PC-3 (cell line): ENCODE results near the gene MTG1. TPM values are rescaled to one million over a fixed set of nuclear protein-coding genes. Genes with fewer than 3 reads are reported as not detected.
"Not testable (repeated sequence)": the region's sequence is repeated elsewhere in the genome, so short reads cannot be mapped to it uniquely, and the experiment has no call there.

Experiments
- ATAC-seq: fragments of 200-7000 bp; cut with Tn5 transposase; 2 replicates; pipeline ENCODE4 v1.9.1; 2020; ENCODE audit warnings: mild to moderate bottlenecking, moderate library complexity
- BruUV-seq: library from RNA; stranded (reverse); fragments of 400-500 nt; replicated peaks from 2 replicates; lab custom pipeline; 2021; lab: Mats Ljungman, UMichigan
- CTCF ChIA-PET: fragments of 300-600 bp; sonication (Branson Sonifier 250); formaldehyde crosslinking; loops from one replicate; lab custom pipeline; 2022; ENCODE audit warnings: antibody characterized with exemption; lab: Charles Lee
- POLR2A ChIA-PET: fragments of 300-600 bp; sonication (Branson Sonifier 250); formaldehyde crosslinking; loops from one replicate; lab custom pipeline; 2022; ENCODE audit warnings: antibody characterized with exemption; ENCODE audit not compliant: unreplicated experiment; lab: Charles Lee
- DNase-seq: peaks from one replicate; pipeline ENCODE4 v3.0.0-alpha.2; 2015
- H2AFZ ChIP-seq: fragments of 300-600 bp; sonication (generic); 2 replicates; pipeline ENCODE4 v1.6.0; 2016; ENCODE audit warnings: antibody characterized with exemption, low read length
- H3F3A ChIP-seq: fragments of 300-600 bp; sonication (generic); one replicate; pipeline ENCODE4 v1.6.0; 2017; ENCODE audit warnings: antibody characterized with exemption, low read length, control low read depth, mild to moderate bottlenecking; ENCODE audit not compliant: unreplicated experiment
- H3K27ac ChIP-seq: fragments of 300-600 bp; sonication (generic); 2 replicates; pipeline ENCODE4 v1.5.1; 2016; ENCODE audit warnings: mild to moderate bottlenecking, low read length
- H3K27me3 ChIP-seq: fragments of 300-600 bp; sonication (generic); 2 replicates; pipeline ENCODE4 v1.6.1; 2016; ENCODE audit warnings: low read length, mixed read lengths
- H3K36me3 ChIP-seq: fragments of 300-600 bp; sonication (generic); 2 replicates; pipeline ENCODE4 v1.6.1; 2016; ENCODE audit warnings: low read depth, mixed run types, low read length, mixed read lengths
- H3K4me1 ChIP-seq: fragments of 300-600 bp; sonication (generic); 2 replicates; pipeline ENCODE4 v1.5.1; 2016; ENCODE audit warnings: low read length; ENCODE audit not compliant: insufficient read depth
- H3K4me2 ChIP-seq: fragments of 300-600 bp; sonication (generic); 2 replicates; pipeline ENCODE4 v1.6.0; 2016; ENCODE audit warnings: low read length
- H3K4me3 ChIP-seq: fragments of 300-600 bp; sonication (generic); 2 replicates; pipeline ENCODE4 v1.5.1; 2016; ENCODE audit warnings: mild to moderate bottlenecking, low read length, mixed read lengths
- H3K79me2 ChIP-seq: fragments of 300-600 bp; sonication (generic); 2 replicates; pipeline ENCODE4 v1.6.1; 2017; ENCODE audit warnings: low read length, mixed read lengths
- H3K9ac ChIP-seq: fragments of 300-600 bp; sonication (generic); 2 replicates; pipeline ENCODE4 v1.6.0; 2016; ENCODE audit warnings: mild to moderate bottlenecking, low read length
- H3K9me2 ChIP-seq: fragments of 300-600 bp; sonication (generic); replicated peaks from 2 replicates; pipeline ENCODE4 v1.6.1; 2016; ENCODE audit warnings: mixed run types, low read length, mixed read lengths
- H3K9me3 ChIP-seq: fragments of 300-600 bp; sonication (generic); 2 replicates; pipeline ENCODE4 v1.6.1; 2016; ENCODE audit warnings: low read length, mixed read lengths
- H4K20me1 ChIP-seq: fragments of 300-600 bp; sonication (generic); 2 replicates; pipeline ENCODE4 v1.6.1; 2016; ENCODE audit warnings: low read length, mixed read lengths
- CTCF ChIP-seq: fragments of 300-600 bp; sonication (generic); conservative IDR thresholded peaks from 2 replicates; pipeline ENCODE4 v1.5.1; 2017; ENCODE audit warnings: antibody characterized with exemption, low read depth, mild to moderate bottlenecking, low read length
- EZH2 ChIP-seq: fragments of 300-600 bp; sonication (generic); IDR thresholded peaks from one replicate; pipeline ENCODE4 v1.6.1; 2017; ENCODE audit warnings: antibody characterized with exemption, mild to moderate bottlenecking, low read length; ENCODE audit not compliant: unreplicated experiment
- EZH2phosphoT487 ChIP-seq: fragments of 300-600 bp; sonication (generic); IDR thresholded peaks from 2 replicates; pipeline ENCODE4 v1.6.1; 2018; ENCODE audit warnings: mild to moderate bottlenecking, antibody characterized with exemption, low read length, borderline replicate concordance
- intact Hi-C: fragments of 100-400 bp; cut with micrococcal nuclease; formaldehyde crosslinking; loops from 2 replicates; pipeline ENCODE4 v1.9.0; 2023
- total RNA-seq: library from RNA; depleted of rRNA; stranded (reverse); fragments of >200 nt; gene quantifications from 2 replicates; pipeline ENCODE4 v1.2.3, GENCODE V29; 2014

Gene MTG1
- total RNA-seq, 1 experiment from 2014 or later: 39.4 TPM

GRCh38 chr10:133411523-133412380, 17.8 kb downstream of the MTG1 start:
- H3K79me2 ChIP-seq: peaks cover 56% of the 10 kb centered on the region
- CTCF ChIA-PET: no interaction called here

GRCh38 chr10:133412381-133412711, 18.4 kb downstream of the MTG1 start:
- no peaks in the 10 kb centered on the region for H3K27me3 ChIP-seq
- DNase-seq: no peak
- TF ChIP-seq CTCF (no peak), EZH2 (no peak), EZH2phosphoT487 (no peak)
- POLR2A ChIA-PET: interaction anchor here (0.6 kb wide), 1 partner anchor 51 kb away, joined by 7 read pairs; no protein-coding TSS in a partner anchor
- CTCF ChIA-PET: no interaction called here
- no peaks in the 10 kb centered on the region for H3K9me2 ChIP-seq
- BruUV-seq: no TSS peak
- no peak overlapping the region for H3K9ac ChIP-seq
- H3K79me2 ChIP-seq: peaks cover 50% of the 10 kb centered on the region
- no peak overlapping the region for H3K4me2 ChIP-seq
- no peaks in the 10 kb centered on the region for H4K20me1 ChIP-seq
- H3K4me3 ChIP-seq: no peak overlapping the region
- peaks cover 55% of the 10 kb centered on the region for H3K36me3 ChIP-seq
- H3K27ac ChIP-seq: no peak overlapping the region
- no peak for ATAC-seq
- H2AFZ ChIP-seq: no peak overlapping the region
- H3K9me3 ChIP-seq: peaks cover 15% of the 10 kb centered on the region; the same call in 1 of the 2 replicates
- H3F3A ChIP-seq: no peaks in the 10 kb centered on the region
- no peaks in the 10 kb centered on the region for H3K4me1 ChIP-seq
- intact Hi-C loops: no loop called here

More at GRCh38 chr10:133411523-133412380, 17.8 kb downstream of the MTG1 start:
- Histone ChIP-seq H3K9ac (no peak overlapping the region), H3K36me3 (peaks cover 55% of the 10 kb centered on the region), H3K4me2 (no peak overlapping the region), H3K9me2 (no peaks in the 10 kb centered on the region), H3K27me3 (no peaks in the 10 kb centered on the region), H4K20me1 (no peaks in the 10 kb centered on the region), H3K4me3 (no peak overlapping the region), H3F3A (no peaks in the 10 kb centered on the region), H3K4me1 (no peaks in the 10 kb centered on the region), H2AFZ (no peak overlapping the region), H3K9me3 (peaks cover 15% of the 10 kb centered on the region; the same call in 1 of the 2 replicates), H3K27ac (no peak overlapping the region)
- ATAC-seq: no peak
- TF ChIP-seq EZH2phosphoT487 (no peak), EZH2 (no peak)
- DNase-seq: no peak
- intact Hi-C loops: no loop called here
- BruUV-seq: no TSS peak
- POLR2A ChIA-PET: interaction anchor here (0.6 kb wide), 1 partner anchor 51 kb away, joined by 7 read pairs; no protein-coding TSS in a partner anchor

GRCh38 chr10:133414401-133414800, 20.4 kb downstream of the MTG1 start:
- H3F3A ChIP-seq, intact Hi-C loops, H2AFZ ChIP-seq, H3K4me2 ChIP-seq, DNase-seq, H3K4me3 ChIP-seq, H3K27me3 ChIP-seq, POLR2A ChIA-PET, H3K9me2 ChIP-seq, ATAC-seq, H3K4me1 ChIP-seq, BruUV-seq, CTCF ChIA-PET, H4K20me1 ChIP-seq, H3K9ac ChIP-seq, H3K27ac ChIP-seq: not testable (repeated sequence)
- H3K36me3 ChIP-seq: peaks cover 40% of the 10 kb centered on the region
- peaks cover 30% of the 10 kb centered on the region for H3K79me2 ChIP-seq
- peaks cover 15% of the 10 kb centered on the region; the same call in 1 of the 2 replicates for H3K9me3 ChIP-seq
